ENCODE data around the gene CELF2. TPM values are rescaled to one million over a fixed set of nuclear protein-coding genes. Genes with fewer than 3 reads are reported as not detected.

The CELF2 gene
- total RNA-seq, 2 experiments from 2014 or later = 179 to 182 TPM

DNA sequence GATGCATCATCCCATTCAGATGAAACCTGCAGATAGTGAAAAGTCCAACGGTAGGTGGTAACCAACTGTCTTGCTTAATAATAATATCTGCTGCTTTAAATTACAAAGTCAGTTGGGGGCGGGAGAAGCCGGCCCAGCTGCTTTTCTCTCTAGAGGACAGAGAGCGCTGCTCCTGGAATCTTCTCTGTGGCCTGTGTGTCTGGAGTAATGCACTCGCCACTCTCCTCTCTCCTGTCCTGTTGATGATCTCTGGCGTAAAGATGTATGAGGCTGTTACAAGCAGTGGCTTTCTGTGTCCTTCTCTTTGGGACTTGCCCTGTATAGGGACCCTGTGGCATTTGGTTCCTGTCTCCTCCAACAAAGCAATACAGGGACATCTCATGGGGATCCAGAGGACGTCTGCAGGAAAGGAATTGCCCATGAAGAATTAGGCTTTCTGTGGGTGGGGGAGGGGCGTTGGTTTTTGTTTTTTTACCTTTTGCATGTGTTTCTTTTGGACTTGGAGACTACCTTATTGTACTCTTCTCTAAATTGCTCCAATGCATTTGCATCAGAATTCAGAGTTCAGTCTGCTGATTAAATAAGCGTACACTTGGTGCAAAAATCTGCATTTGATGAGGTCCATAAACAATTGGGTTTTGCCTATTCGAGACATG lies 231.6 kb downstream of the CELF2 start:
- Mint-ChIP-seq H3K4me1 (ENCODE audit: low read depth) (peaks cover 15% of the 10 kb centered on the region), H3K27me3 (ENCODE audit: low read depth) (no peaks in the 10 kb centered on the region), H3K27ac (peak overlapping the region; percentile 69), H3K9me3 (ENCODE audit: insufficient read depth) (no peaks in the 10 kb centered on the region), H3K36me3 (ENCODE audit: low read depth) (peaks cover 54% of the 10 kb centered on the region), H3K4me3 (no peak overlapping the region)
- ChIA-PET POLR2A (interaction anchor here (1.2 kb wide), 1 partner anchor 13 kb away, joined by 4 read pairs; no protein-coding TSS in a partner anchor), CTCF (interaction anchor here (0.9 kb wide), 1 partner anchor 22 kb away, joined by 3 read pairs; no protein-coding TSS in a partner anchor)
- ATAC-seq = no peak
- DNase-seq = no peak

DNA sequence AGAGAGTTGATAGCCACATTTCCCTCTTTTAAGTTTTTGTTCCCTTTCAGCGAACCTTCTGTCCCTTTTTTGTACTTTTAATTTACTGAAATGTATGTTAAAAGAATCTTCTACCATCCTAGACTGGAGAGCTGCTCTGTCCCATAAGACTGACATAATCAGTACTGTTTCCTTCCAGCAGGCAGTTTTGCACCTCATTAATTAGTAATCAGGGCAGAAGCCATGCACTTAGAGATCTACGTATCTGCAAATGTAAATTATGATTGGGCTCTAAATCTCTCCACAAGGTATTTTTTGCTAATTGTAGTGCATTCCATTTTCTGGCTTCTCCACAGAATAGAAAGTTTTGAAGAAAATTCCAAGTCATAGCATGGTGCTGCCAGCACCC lies 232.1 kb downstream of the CELF2 start:
- Mint-ChIP-seq H3K9me3 (ENCODE audit: insufficient read depth) (no peaks in the 10 kb centered on the region), H3K27me3 (ENCODE audit: low read depth) (no peaks in the 10 kb centered on the region), H3K4me1 (ENCODE audit: low read depth) (peaks cover 15% of the 10 kb centered on the region), H3K4me3 (no peak overlapping the region), H3K27ac (no peak overlapping the region), H3K36me3 (ENCODE audit: low read depth) (peaks cover 58% of the 10 kb centered on the region)
- ATAC-seq (no peak), DNase-seq (no peak)
- ChIA-PET POLR2A (interaction anchor here (1.2 kb wide), 1 partner anchor 12 kb away, joined by 4 read pairs; no protein-coding TSS in a partner anchor), CTCF (interaction anchor here (0.9 kb wide), 1 partner anchor 23 kb away, joined by 3 read pairs; no protein-coding TSS in a partner anchor)

DNA sequence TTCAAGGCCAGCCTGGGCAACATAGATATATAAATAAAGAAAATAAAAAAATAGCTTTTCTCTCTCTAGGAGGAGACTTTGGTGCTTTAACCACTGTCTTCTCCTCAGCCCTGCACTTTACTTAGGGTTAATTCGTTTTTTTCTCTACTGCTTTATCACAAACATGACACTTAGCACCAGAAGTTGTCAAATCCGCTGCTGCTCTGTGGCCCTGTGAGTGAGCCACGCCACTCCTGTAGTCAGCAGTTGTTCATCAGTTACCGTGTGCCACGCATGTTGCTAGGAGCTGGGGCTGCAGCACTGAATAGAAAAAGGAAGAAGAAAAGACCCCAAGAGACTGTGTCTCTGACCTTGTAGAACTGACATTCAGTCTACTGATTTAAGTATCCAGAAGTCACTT lies 232.6 kb downstream of the CELF2 start:
- Mint-ChIP-seq H3K4me1 (ENCODE audit: low read depth) (peaks cover 15% of the 10 kb centered on the region), H3K27ac (peak overlapping the region; percentile 60), H3K9me3 (ENCODE audit: insufficient read depth) (no peaks in the 10 kb centered on the region), H3K36me3 (ENCODE audit: low read depth) (peaks cover 63% of the 10 kb centered on the region), H3K27me3 (ENCODE audit: low read depth) (no peaks in the 10 kb centered on the region), H3K4me3 (no peak overlapping the region)
- no peak for DNase-seq
- ChIA-PET CTCF (interaction anchor here (0.9 kb wide), 1 partner anchor 23 kb away, joined by 3 read pairs; no protein-coding TSS in a partner anchor), POLR2A (interaction anchor here (1.2 kb wide), 1 partner anchor 12 kb away, joined by 4 read pairs; no protein-coding TSS in a partner anchor)
- ATAC-seq = no peak

DNA sequence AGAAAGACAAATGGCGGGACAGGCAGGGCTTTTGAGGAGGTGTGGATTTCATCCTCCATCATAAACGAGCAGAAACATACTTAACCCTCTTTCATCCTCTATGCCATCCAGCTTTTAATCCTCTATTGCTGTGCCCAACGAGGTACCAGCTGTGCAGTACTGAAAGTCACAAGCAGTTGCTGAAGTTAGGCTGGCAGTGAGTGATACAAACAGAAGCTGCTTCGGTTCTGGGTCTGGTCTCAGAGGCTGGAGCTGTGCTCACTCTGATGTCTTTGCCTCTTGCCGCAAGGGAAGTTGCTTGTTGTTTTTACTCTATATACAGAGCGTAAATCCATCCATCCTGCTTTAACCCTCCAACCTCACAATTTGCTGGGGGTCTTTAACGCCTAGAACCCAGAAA lies 235.2 kb downstream of the CELF2 start:
- Mint-ChIP-seq H3K4me3 (no peak overlapping the region), H3K4me1 (ENCODE audit: low read depth) (peaks cover 22% of the 10 kb centered on the region), H3K27ac (no peak overlapping the region), H3K27me3 (ENCODE audit: low read depth) (no peaks in the 10 kb centered on the region), H3K36me3 (ENCODE audit: low read depth) (peaks cover 88% of the 10 kb centered on the region), H3K9me3 (ENCODE audit: insufficient read depth) (no peaks in the 10 kb centered on the region)
- DNase-seq = no peak
- CTCF ChIA-PET = no interaction called here
- ATAC-seq = no peak
- POLR2A ChIA-PET = interaction anchor here (1.0 to 1.1 kb wide), 2 partner anchors 10 to 11 kb away, joined by 3 read pairs; no protein-coding TSS in a partner anchor

DNA sequence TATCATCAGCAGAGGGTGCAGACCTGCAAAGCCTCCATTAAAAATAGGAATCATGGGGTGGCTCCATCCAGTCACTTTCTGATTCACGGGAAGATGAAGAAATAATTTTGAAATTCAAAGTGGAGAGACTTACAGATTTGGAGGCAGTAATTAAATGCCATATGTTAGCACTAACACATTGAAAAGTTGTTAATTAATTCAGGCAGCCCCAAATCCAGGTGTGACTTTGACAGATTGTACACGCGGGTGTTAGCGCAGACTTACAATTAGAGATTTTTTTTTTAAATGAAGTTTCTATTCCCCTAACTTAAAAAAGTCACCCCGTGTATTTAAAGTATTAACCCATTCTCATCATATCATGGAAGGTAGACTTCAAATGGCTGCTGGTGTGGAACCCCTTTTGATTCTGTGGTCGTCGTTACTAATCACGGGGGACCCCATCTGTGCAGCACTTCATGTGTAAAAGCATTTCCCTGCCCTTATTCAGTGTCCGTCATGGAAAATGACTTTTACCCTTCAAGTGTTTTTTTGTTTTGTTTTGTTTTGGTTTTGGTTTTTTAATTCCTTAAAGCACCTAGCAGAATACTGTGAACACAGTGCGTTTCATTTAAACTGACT lies 235.8 kb downstream of the CELF2 start:
- ATAC-seq (no peak), DNase-seq (no peak)
- Mint-ChIP-seq H3K4me3 (no peak overlapping the region), H3K27me3 (ENCODE audit: low read depth) (no peaks in the 10 kb centered on the region), H3K9me3 (ENCODE audit: insufficient read depth) (no peaks in the 10 kb centered on the region), H3K4me1 (ENCODE audit: low read depth) (peaks cover 26% of the 10 kb centered on the region), H3K36me3 (ENCODE audit: low read depth) (peaks cover 92% of the 10 kb centered on the region), H3K27ac (no peak overlapping the region)
- POLR2A ChIA-PET = no interaction called here
- CTCF ChIA-PET = no interaction called here

DNA sequence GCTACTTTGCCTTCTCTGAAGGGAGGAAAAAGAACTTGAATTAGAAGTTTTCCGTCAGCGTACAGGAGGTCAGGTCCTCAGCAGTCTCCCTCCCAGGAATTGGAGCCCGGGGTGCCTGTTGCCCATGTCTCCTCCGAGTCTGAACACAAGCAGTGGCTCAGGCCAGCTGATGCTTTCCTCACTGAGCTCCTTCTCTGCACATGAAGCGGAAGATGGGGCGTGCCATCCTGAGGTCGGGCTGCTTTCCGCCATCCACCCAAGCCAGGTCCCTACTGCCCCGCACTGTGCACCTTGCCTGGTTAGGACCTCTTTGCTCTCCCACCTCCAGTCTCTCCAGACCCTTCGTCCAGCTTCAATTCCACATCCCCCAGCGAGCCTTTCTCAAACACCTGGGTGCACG lies 237.5 kb downstream of the CELF2 start:
- Mint-ChIP-seq H3K27ac (peak overlapping the region; percentile 49), H3K36me3 (ENCODE audit: low read depth) (peaks cover 94% of the 10 kb centered on the region), H3K27me3 (ENCODE audit: low read depth) (no peaks in the 10 kb centered on the region), H3K9me3 (ENCODE audit: insufficient read depth) (no peaks in the 10 kb centered on the region), H3K4me3 (no peak overlapping the region), H3K4me1 (ENCODE audit: low read depth) (peaks cover 28% of the 10 kb centered on the region)
- ChIA-PET CTCF (no interaction called here), POLR2A (no interaction called here)
- no peak for ATAC-seq
- DNase-seq = no peak

DNA sequence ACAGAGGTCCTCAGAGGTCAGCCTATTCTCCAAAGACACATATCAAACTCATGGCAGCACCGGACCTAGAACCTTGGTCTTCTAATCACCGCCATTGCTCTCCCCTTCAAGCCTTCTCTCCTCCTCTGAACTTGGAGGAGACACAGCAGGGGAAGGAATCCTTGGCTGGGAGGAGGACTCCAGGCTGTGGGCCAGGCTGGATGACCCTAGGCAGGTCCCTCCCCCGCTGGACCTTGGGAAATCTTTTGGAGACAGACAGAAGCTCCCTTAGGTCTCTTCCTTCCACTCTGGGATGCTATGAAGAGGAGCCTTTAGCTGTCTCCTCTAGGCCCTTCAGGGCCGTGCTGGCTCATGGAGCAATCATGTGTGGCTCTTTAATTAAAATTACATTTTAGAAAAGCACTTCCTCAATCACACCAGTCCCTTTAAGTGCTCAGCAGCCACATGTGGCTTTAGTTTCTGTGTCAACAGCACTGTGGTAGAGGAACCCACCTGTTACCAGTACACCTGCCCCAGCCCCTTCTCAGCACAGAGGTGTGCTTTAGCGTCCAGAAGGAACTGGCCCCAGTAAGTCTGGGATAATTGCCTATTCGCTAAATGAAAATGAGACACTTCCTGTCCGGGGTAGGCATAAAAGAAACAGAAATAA lies 238.2 kb downstream of the CELF2 start:
- H3K9me3 Mint-ChIP-seq (ENCODE audit: insufficient read depth) = no peaks in the 10 kb centered on the region
- peaks cover 28% of the 10 kb centered on the region for H3K4me1 Mint-ChIP-seq (ENCODE audit: low read depth)
- no peak overlapping the region for H3K4me3 Mint-ChIP-seq
- no peaks in the 10 kb centered on the region for H3K27me3 Mint-ChIP-seq (ENCODE audit: low read depth)
- POLR2A ChIA-PET = no interaction called here
- DNase-seq (no peak), ATAC-seq (no peak)
- CTCF ChIA-PET = no interaction called here
- H3K36me3 Mint-ChIP-seq (ENCODE audit: low read depth) = peaks cover 94% of the 10 kb centered on the region
- H3K27ac Mint-ChIP-seq = no peak overlapping the region

DNA sequence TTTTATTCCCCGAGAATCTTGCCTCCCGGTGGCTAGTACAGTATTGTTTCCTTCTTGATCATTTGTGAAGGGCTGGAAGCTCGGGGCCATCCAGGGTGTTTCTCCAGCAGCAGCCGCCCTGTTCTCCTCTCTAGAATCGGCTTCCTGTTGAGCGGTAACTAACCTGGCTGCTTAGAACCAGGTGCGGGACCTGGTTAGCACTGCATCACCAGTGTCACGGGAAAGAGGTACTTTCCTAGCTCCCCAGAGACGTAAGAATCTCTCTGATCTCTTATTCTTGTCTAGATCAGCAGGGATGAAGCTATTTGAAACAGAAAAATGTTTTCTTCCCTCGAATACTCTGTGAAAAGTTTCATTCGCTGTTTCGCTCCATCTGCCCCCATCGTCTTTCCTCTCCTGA lies 239.2 kb downstream of the CELF2 start:
- CTCF ChIA-PET = interaction anchor here (1.7 kb wide), 1 partner anchor 92 kb away, joined by 4 read pairs; no protein-coding TSS in a partner anchor
- no peak overlapping the region for H3K27ac Mint-ChIP-seq
- POLR2A ChIA-PET = interaction anchor here (0.6 kb wide), 1 partner anchor 77 kb away, joined by 3 read pairs; no protein-coding TSS in a partner anchor
- peaks cover 35% of the 10 kb centered on the region for H3K4me1 Mint-ChIP-seq (ENCODE audit: low read depth)
- no peak for DNase-seq
- ATAC-seq = no peak
- no peak overlapping the region for H3K4me3 Mint-ChIP-seq
- H3K27me3 Mint-ChIP-seq (ENCODE audit: low read depth) = no peaks in the 10 kb centered on the region
- peaks cover 96% of the 10 kb centered on the region for H3K36me3 Mint-ChIP-seq (ENCODE audit: low read depth)
- H3K9me3 Mint-ChIP-seq (ENCODE audit: insufficient read depth) = no peaks in the 10 kb centered on the region

DNA sequence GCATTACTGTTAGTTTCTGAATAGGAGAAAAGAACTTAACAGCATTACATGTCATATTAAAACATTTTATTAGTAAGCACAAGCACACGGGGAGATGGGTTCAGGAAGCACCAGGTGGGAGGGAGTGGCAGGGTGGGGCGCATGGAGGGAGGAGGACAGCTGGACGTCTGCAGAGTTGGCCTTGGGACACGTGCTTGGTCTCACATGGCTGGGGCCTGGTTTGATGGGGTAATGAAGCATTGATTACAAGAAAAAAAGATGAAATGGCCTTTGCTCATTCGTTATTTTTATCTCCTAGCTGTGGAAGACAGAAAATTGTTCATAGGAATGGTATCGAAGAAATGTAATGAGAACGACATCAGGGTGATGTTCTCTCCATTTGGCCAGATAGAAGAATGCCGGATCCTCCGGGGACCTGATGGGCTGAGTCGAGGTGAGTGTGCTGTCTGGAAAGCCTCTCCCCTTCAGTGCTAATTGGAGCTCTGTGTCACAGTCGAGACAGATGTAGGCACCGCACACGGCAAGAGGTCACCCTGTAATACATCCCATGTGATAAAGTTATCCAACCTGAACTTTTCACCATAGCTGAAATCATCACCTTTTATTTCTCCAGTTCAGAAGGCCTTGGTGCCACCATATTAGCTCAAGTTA lies 239.9 kb downstream of the CELF2 start:
- ATAC-seq (no peak), DNase-seq (no peak)
- H3K4me1 Mint-ChIP-seq (ENCODE audit: low read depth) = peaks cover 42% of the 10 kb centered on the region
- H3K27ac Mint-ChIP-seq = peak overlapping the region; percentile 37
- ChIA-PET POLR2A (no interaction called here), CTCF (interaction anchor here (1.7 kb wide), 1 partner anchor 93 kb away, joined by 4 read pairs; no protein-coding TSS in a partner anchor)
- no peaks in the 10 kb centered on the region for H3K9me3 Mint-ChIP-seq (ENCODE audit: insufficient read depth)
- H3K27me3 Mint-ChIP-seq (ENCODE audit: low read depth) = no peaks in the 10 kb centered on the region
- peaks cover 96% of the 10 kb centered on the region for H3K36me3 Mint-ChIP-seq (ENCODE audit: low read depth)
- H3K4me3 Mint-ChIP-seq = no peak overlapping the region

DNA sequence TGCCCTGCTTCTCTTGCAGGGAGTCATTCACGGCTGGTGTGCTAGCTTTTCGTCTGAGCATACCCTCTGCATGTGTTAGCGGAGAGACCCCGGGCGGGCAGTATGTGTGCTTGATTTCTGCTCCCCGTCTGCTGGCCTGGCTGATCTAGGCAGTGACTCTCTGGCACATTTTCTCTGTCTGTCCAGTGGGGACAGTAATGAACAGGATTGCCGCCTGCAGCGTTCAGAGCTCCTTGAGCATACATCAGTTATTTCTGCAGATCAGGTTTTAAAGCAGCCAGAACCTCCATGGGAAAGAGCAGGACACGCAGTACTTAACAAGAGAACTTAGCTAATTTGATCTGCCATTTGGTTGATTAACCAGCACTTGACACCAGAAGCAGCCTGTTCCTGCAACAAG lies 242.5 kb downstream of the CELF2 start:
- ChIA-PET CTCF (interaction anchor here (1.9 kb wide), 1 partner anchor 10 kb away, joined by 13 read pairs; no protein-coding TSS in a partner anchor), POLR2A (interaction anchor here (0.5 kb wide), 1 partner anchor 50 kb away, joined by 4 read pairs; no protein-coding TSS in a partner anchor)
- H3K36me3 Mint-ChIP-seq (ENCODE audit: low read depth) = peaks cover 95% of the 10 kb centered on the region
- no peak for ATAC-seq
- no peaks in the 10 kb centered on the region for H3K9me3 Mint-ChIP-seq (ENCODE audit: insufficient read depth)
- peak overlapping the region; percentile 62 for H3K27ac Mint-ChIP-seq
- H3K27me3 Mint-ChIP-seq (ENCODE audit: low read depth) = no peaks in the 10 kb centered on the region
- DNase-seq = no peak
- no peak overlapping the region for H3K4me3 Mint-ChIP-seq
- H3K4me1 Mint-ChIP-seq (ENCODE audit: low read depth) = peaks cover 52% of the 10 kb centered on the region

DNA sequence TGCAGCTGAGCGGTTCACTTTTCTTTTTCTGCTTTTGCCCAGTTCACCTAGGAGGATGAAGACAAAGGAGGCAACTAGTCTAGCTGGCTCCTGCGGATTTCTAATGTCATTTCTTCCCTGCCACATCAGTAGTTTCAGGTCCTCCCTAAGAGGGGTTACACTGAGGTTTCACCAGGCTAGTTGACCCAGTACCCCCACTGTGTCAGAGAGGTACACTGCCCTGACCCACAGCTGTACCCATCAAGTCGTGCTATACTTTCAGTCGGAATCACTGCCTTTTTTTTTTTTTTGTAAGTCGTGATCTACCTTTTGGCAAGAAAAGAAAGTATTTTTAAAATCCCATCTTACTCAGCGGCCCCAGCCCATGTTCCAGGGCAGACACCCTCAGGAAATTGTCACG lies 243.5 kb downstream of the CELF2 start:
- POLR2A ChIA-PET = no interaction called here
- CTCF ChIA-PET = no interaction called here
- no peaks in the 10 kb centered on the region for H3K27me3 Mint-ChIP-seq (ENCODE audit: low read depth)
- DNase-seq (no peak), ATAC-seq (no peak)
- H3K4me3 Mint-ChIP-seq = no peak overlapping the region
- peak overlapping the region; percentile 37 for H3K27ac Mint-ChIP-seq
- H3K4me1 Mint-ChIP-seq (ENCODE audit: low read depth) = peaks cover 58% of the 10 kb centered on the region
- peaks cover 93% of the 10 kb centered on the region for H3K36me3 Mint-ChIP-seq (ENCODE audit: low read depth)
- no peaks in the 10 kb centered on the region for H3K9me3 Mint-ChIP-seq (ENCODE audit: insufficient read depth)
